Measurements from ENCODE around the gene SART1. TPM values are rescaled to one million over a fixed set of nuclear protein-coding genes. Genes with fewer than 3 reads are reported as not detected.

Gene SART1
- total and polyA plus RNA-seq, 4 donors: 13.6 to 24.3 (median 15.1) TPM

GRCh38 chr11:65934014-65934413 is 27.5 kb upstream of the SART1 start:
- no peaks in the 10 kb centered on the region for H3K4me1 ChIP-seq (ENCODE audit: control insufficient read depth in 4 of 4, insufficient read depth in 4 of 4, low read length in 3 of 4)
- no peak overlapping the region for H3K27ac ChIP-seq (ENCODE audit: low read depth in 1 of 2, low read length in 2 of 2)
- no peak for DNase-seq (ENCODE audit: low spot score)
- H3K9ac ChIP-seq (ENCODE audit: low read depth in 1 of 2, low read length in 2 of 2): no peak overlapping the region
- H3K9me3 ChIP-seq (ENCODE audit: control insufficient read depth in 4 of 4, low read length in 3 of 4): no peaks in the 10 kb centered on the region
- TF ChIP-seq ZBTB33 (IDR thresholded peaks at IDR 0.05) (no peak), JUND (IDR thresholded peaks at IDR 0.05) (no peak), RAD21 (IDR thresholded peaks at IDR 0.05) (no peak), HNF4G (IDR thresholded peaks at IDR 0.05) (no peak), CTCF (IDR thresholded peaks at IDR 0.05; ENCODE audit: low read depth, low read length, missing input control) (no peak), EGR1 (IDR thresholded peaks at IDR 0.05; ENCODE audit: low read depth in 2 of 2) (no peak), ATF3 (IDR thresholded peaks at IDR 0.05) (no peak), FOXA2 (IDR thresholded peaks at IDR 0.05) (no peak), REST (IDR thresholded peaks at IDR 0.05) (no peak), HNF4A (conservative IDR thresholded peaks at IDR 0.05) (no peak), NR2F2 (IDR thresholded peaks at IDR 0.05) (no peak), TAF1 (conservative IDR thresholded peaks at IDR 0.05) (no peak), SP1 (IDR thresholded peaks at IDR 0.05) (no peak), GABPA (IDR thresholded peaks at IDR 0.05 in 1 of 2, conservative IDR thresholded peaks at IDR 0.05 in 1 of 2) (no peak), RXRA (IDR thresholded peaks at IDR 0.05) (no peak), MAX (IDR thresholded peaks at IDR 0.05) (no peak), YY1 (IDR thresholded peaks at IDR 0.05) (no peak), FOXA1 (IDR thresholded peaks at IDR 0.05) (no peak)
- H3K27me3 ChIP-seq (ENCODE audit: control insufficient read depth in 4 of 4, insufficient read depth in 4 of 4, low read length in 3 of 4): no peaks in the 10 kb centered on the region
- H3K4me3 ChIP-seq (ENCODE audit: low read depth in 1 of 3, low read length in 3 of 3): no peak overlapping the region
- 84% methylated on average over 4 of the region's 4 CpGs for WGBS
- no peaks in the 10 kb centered on the region for H3K36me3 ChIP-seq (ENCODE audit: control insufficient read depth in 4 of 4, insufficient read depth in 3 of 4, low read depth in 1 of 4, low read length in 3 of 4)
